Measurements from ENCODE around the gene TET3.

GRCh38 chr2:73999881-74000597 is 15.3 kb downstream of the TET3 start:
- TF ChIP-seq, protein P1, sequence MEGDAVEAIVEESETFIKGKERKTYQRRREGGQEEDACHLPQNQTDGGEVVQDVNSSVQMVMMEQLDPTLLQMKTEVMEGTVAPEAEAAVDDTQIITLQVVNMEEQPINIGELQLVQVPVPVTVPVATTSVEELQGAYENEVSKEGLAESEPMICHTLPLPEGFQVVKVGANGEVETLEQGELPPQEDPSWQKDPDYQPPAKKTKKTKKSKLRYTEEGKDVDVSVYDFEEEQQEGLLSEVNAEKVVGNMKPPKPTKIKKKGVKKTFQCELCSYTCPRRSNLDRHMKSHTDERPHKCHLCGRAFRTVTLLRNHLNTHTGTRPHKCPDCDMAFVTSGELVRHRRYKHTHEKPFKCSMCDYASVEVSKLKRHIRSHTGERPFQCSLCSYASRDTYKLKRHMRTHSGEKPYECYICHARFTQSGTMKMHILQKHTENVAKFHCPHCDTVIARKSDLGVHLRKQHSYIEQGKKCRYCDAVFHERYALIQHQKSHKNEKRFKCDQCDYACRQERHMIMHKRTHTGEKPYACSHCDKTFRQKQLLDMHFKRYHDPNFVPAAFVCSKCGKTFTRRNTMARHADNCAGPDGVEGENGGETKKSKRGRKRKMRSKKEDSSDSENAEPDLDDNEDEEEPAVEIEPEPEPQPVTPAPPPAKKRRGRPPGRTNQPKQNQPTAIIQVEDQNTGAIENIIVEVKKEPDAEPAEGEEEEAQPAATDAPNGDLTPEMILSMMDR (IDR thresholded peaks at IDR 0.05), result no peak
- no peak for TF ChIP-seq POLR2A (IDR thresholded peaks at IDR 0.05)

Data from lower leg skin (tissue), 3 donors.